Cardiac muscle cell (in vitro differentiated cells and primary cell): ENCODE data around the gene SUCLG2. TPM values are rescaled to one million over a fixed set of nuclear protein-coding genes. Genes with fewer than 3 reads are reported as not detected.

Experiments
- DNase-seq, 2 donors: peaks; one replicate each; pipeline versions ENCODE4 v3.0.0 to v3.0.0-alpha.2; 2010 to 2017; ENCODE audit warnings: low read depth in 1 of 2, low spot score in 1 of 2
- H3K27ac ChIP-seq: fragments of 200-600 bp; sonication (generic); 2 replicates; pipeline ENCODE4 v1.5.1; 2016
- H3K27me3 ChIP-seq: fragments of 200-600 bp; sonication (generic); 2 replicates; pipeline ENCODE4 v1.6.0; 2016; ENCODE audit warnings: control low read depth
- H3K36me3 ChIP-seq: fragments of 200-600 bp; sonication (generic); 2 replicates; pipeline ENCODE4 v1.5.1; 2016; ENCODE audit warnings: control low read depth
- H3K4me1 ChIP-seq: fragments of 200-600 bp; sonication (generic); 2 replicates; pipeline ENCODE4 v1.8.1; 2017; ENCODE audit warnings: low read depth, mild to moderate bottlenecking, mixed run types
- H3K4me3 ChIP-seq: fragments of 200-600 bp; sonication (generic); 2 replicates; pipeline ENCODE4 v1.5.1; 2016; ENCODE audit warnings: mild to moderate bottlenecking
- H3K9me3 ChIP-seq: fragments of 200-600 bp; sonication (generic); 2 replicates; pipeline ENCODE4 v1.5.1; 2017; ENCODE audit warnings: low read depth, mild to moderate bottlenecking, control low read depth
- CTCF ChIP-seq: IDR thresholded peaks from 2 replicates; pipeline ENCODE4 v1.5.1; 2012; ENCODE audit warnings: low read depth, mild to moderate bottlenecking, low read length
- polyA plus RNA-seq: library from polyadenylated mRNA; unstranded; fragments of >200 nt; fragmentation: Nextera tagmentation; extraction: Ambion mirVana; gene quantifications from 2 replicates; pipeline ENCODE4 v1.2.1, GENCODE V29; 2016
- total RNA-seq: library from RNA; depleted of rRNA; stranded (reverse); fragments of >200 nt; gene quantifications from 2 replicates; pipeline ENCODE4 v1.2.3, GENCODE V29; 2016

SUCLG2 gene
- total and polyA plus RNA-seq, 2 experiments from 2014 or later, result 38.4 to 39.0 TPM

- no peaks in the 10 kb centered on the region for H3K4me1 ChIP-seq
- H3K27me3 ChIP-seq, result no peaks in the 10 kb centered on the region
- no peak overlapping the region for H3K4me3 ChIP-seq
- H3K27ac ChIP-seq, result no peak overlapping the region
- no peak for DNase-seq
- no peak for TF ChIP-seq CTCF
- H3K9me3 ChIP-seq, result no peaks in the 10 kb centered on the region
- H3K36me3 ChIP-seq, result no peaks in the 10 kb centered on the region
Measured at GRCh38 chr3:67561667-67562394, 92.6 kb downstream of the SUCLG2 start.

- no peaks in the 10 kb centered on the region for H3K36me3 ChIP-seq
- H3K4me1 ChIP-seq, result no peaks in the 10 kb centered on the region
- no peak overlapping the region for H3K4me3 ChIP-seq
- H3K9me3 ChIP-seq, result no peaks in the 10 kb centered on the region
- TF ChIP-seq CTCF, result no peak
- no peak overlapping the region for H3K27ac ChIP-seq
- no peak for DNase-seq
- H3K27me3 ChIP-seq, result no peaks in the 10 kb centered on the region
Measured at GRCh38 chr3:67561266-67561665, 93.1 kb downstream of the SUCLG2 start.

- no peaks in the 10 kb centered on the region for H3K27me3 ChIP-seq
- no peak overlapping the region for H3K27ac ChIP-seq
- no peak for DNase-seq
- no peak for TF ChIP-seq CTCF
- H3K4me3 ChIP-seq, result no peak overlapping the region
- no peaks in the 10 kb centered on the region for H3K36me3 ChIP-seq
- no peaks in the 10 kb centered on the region for H3K4me1 ChIP-seq
- H3K9me3 ChIP-seq, result no peaks in the 10 kb centered on the region
Measured at GRCh38 chr3:67559029-67559605, 95.3 kb downstream of the SUCLG2 start.

GRCh38 chr3:67558426-67558825, 96.0 kb downstream of the SUCLG2 start:
- Histone ChIP-seq H3K27me3 (no peaks in the 10 kb centered on the region), H3K9me3 (no peaks in the 10 kb centered on the region), H3K4me3 (no peak overlapping the region), H3K36me3 (no peaks in the 10 kb centered on the region), H3K27ac (no peak overlapping the region), H3K4me1 (no peaks in the 10 kb centered on the region)
- DNase-seq, result peak in 1 of 2 donors; percentile 74
- no peak for TF ChIP-seq CTCF

GRCh38 chr3:67557848-67558355, 96.5 kb downstream of the SUCLG2 start:
- TF ChIP-seq CTCF, result no peak
- no peak overlapping the region for H3K27ac ChIP-seq
- DNase-seq, result no peak

More at GRCh38 chr3:67557848-67558355, 96.5 kb downstream of the SUCLG2 start:
- Histone ChIP-seq H3K4me3 (no peak overlapping the region), H3K4me1 (no peaks in the 10 kb centered on the region), H3K9me3 (no peaks in the 10 kb centered on the region), H3K36me3 (no peaks in the 10 kb centered on the region), H3K27me3 (no peaks in the 10 kb centered on the region)
